Vagina (tissue), 2 donors: Measurements from ENCODE around the gene ENTREP1. TPM values are rescaled to one million over a fixed set of nuclear protein-coding genes. Genes with fewer than 3 reads are reported as not detected.

Experiments
- DNase-seq, 2 donors: peaks; one replicate each; pipeline ENCODE4 v3.0.0-alpha.2; 2017; ENCODE audit errors: extremely low spot score in 2 of 2
- H3K27ac ChIP-seq: fragments of 200-600 bp; sonication (generic); one replicate; pipeline ENCODE4 v1.5.1; 2019
- H3K27me3 ChIP-seq: fragments of 200-600 bp; sonication (generic); one replicate; pipeline ENCODE4 v1.5.1; 2019
- H3K36me3 ChIP-seq, 2 donors: fragments of 200-600 bp; sonication (generic); one replicate each; pipeline ENCODE4 v1.5.1; 2017 to 2019
- H3K4me1 ChIP-seq: fragments of 200-600 bp; sonication (generic); one replicate; pipeline ENCODE4 v1.5.1; 2019
- H3K4me3 ChIP-seq, 2 donors: fragments of 200-600 bp; sonication (generic); 1 replicate in 1 of 2; 2 replicates in 1 of 2; pipeline ENCODE4 v1.5.1; 2016 to 2019
- H3K9me3 ChIP-seq: fragments of 200-600 bp; sonication (generic); one replicate; pipeline ENCODE4 v1.5.1; 2019
- CTCF ChIP-seq, 3 experiments: fragments of 450-650 bp in 2 of 3; fragments of 200-600 bp in 1 of 3; sonication (generic) in 1 of 3; IDR thresholded peaks; one replicate each; pipeline ENCODE4 v1.5.1; 2017 to 2019; ENCODE audit warnings: antibody characterized with exemption in 3 of 3, mild to moderate bottlenecking in 2 of 3, moderate library complexity in 2 of 3
- POLR2A ChIP-seq, 2 donors: fragments of 450-650 bp; IDR thresholded peaks; one replicate each; pipeline ENCODE4 v1.6.1; 2017; ENCODE audit warnings: antibody characterized with exemption in 2 of 2, mild to moderate bottlenecking in 2 of 2, moderate library complexity in 2 of 2
- POLR2AphosphoS5 ChIP-seq, 2 donors: sonication (generic); formaldehyde crosslinking; IDR thresholded peaks; one replicate each; pipeline ENCODE4 v1.9.0; 2017; ENCODE audit warnings: antibody characterized with exemption in 2 of 2, mild to moderate bottlenecking in 2 of 2, low read depth in 1 of 2; ENCODE audit not compliant: insufficient read depth in 1 of 2
- intact Hi-C: fragments of 100-400 bp; cut with DNase I; formaldehyde crosslinking; loops from one replicate; pipeline ENCODE4 v1.15.1; 2023
- total RNA-seq: library from RNA; depleted of rRNA; stranded (reverse); fragments of >200 nt; gene quantifications from one replicate; pipeline ENCODE4 v1.2.3, GENCODE V29; 2016

The ENTREP1 gene
- total RNA-seq, 1 donor from 2014 or later, result 12.5 TPM

GRCh38 chr9:69347607-69348006 lies 22.6 kb downstream of the ENTREP1 start:
- Histone ChIP-seq H3K4me3 (no peak overlapping the region), H3K36me3 (no peaks in the 10 kb centered on the region), H3K9me3 (no peaks in the 10 kb centered on the region), H3K27me3 (no peaks in the 10 kb centered on the region), H3K4me1 (no peaks in the 10 kb centered on the region), H3K27ac (no peak overlapping the region)
- TF ChIP-seq POLR2A (IDR thresholded peaks at IDR 0.05), result no peak
- no peak for TF ChIP-seq CTCF (IDR thresholded peaks at IDR 0.05)
- no peak for TF ChIP-seq POLR2AphosphoS5 (IDR thresholded peaks at IDR 0.05; ENCODE audit: insufficient read depth in 1 of 2, low read depth in 1 of 2)
- intact Hi-C loops, result no loop called here
- DNase-seq, result no peak

GRCh38 chr9:69351227-69351626 lies 26.2 kb downstream of the ENTREP1 start:
- TF ChIP-seq POLR2AphosphoS5 (IDR thresholded peaks at IDR 0.05; ENCODE audit: insufficient read depth in 1 of 2, low read depth in 1 of 2) (no peak), CTCF (IDR thresholded peaks at IDR 0.05) (no peak), POLR2A (IDR thresholded peaks at IDR 0.05) (no peak)
- no peak overlapping the region for H3K4me3 ChIP-seq
- intact Hi-C loops, result no loop called here
- H3K27me3 ChIP-seq, result no peaks in the 10 kb centered on the region
- H3K9me3 ChIP-seq, result no peaks in the 10 kb centered on the region
- no peak for DNase-seq
- H3K36me3 ChIP-seq, result no peaks in the 10 kb centered on the region
- no peaks in the 10 kb centered on the region for H3K4me1 ChIP-seq
- no peak overlapping the region for H3K27ac ChIP-seq

- no peak overlapping the region for H3K27ac ChIP-seq
Observed at GRCh38 chr9:69355232-69355631, 30.2 kb downstream of the ENTREP1 start.

GRCh38 chr9:69357030-69357775 lies 32.2 kb downstream of the ENTREP1 start:
- TF ChIP-seq POLR2AphosphoS5 (IDR thresholded peaks at IDR 0.05; ENCODE audit: insufficient read depth in 1 of 2, low read depth in 1 of 2), result no peak
- no peak for TF ChIP-seq POLR2A (IDR thresholded peaks at IDR 0.05)
- TF ChIP-seq CTCF (IDR thresholded peaks at IDR 0.05), result no peak
- Histone ChIP-seq H3K4me3 (no peak overlapping the region), H3K4me1 (no peaks in the 10 kb centered on the region), H3K9me3 (no peaks in the 10 kb centered on the region), H3K36me3 (no peaks in the 10 kb centered on the region), H3K27ac (no peak overlapping the region), H3K27me3 (no peaks in the 10 kb centered on the region)
- intact Hi-C loops, result no loop called here
- no peak for DNase-seq

More at GRCh38 chr9:69355232-69355631, 30.2 kb downstream of the ENTREP1 start:
- Histone ChIP-seq H3K4me3 (no peak overlapping the region), H3K27me3 (no peaks in the 10 kb centered on the region), H3K4me1 (no peaks in the 10 kb centered on the region), H3K9me3 (no peaks in the 10 kb centered on the region), H3K36me3 (no peaks in the 10 kb centered on the region)
- no peak for TF ChIP-seq POLR2AphosphoS5 (IDR thresholded peaks at IDR 0.05; ENCODE audit: insufficient read depth in 1 of 2, low read depth in 1 of 2)
- no peak for TF ChIP-seq CTCF (IDR thresholded peaks at IDR 0.05)
- TF ChIP-seq POLR2A (IDR thresholded peaks at IDR 0.05), result no peak
- no peak for DNase-seq
- intact Hi-C loops, result no loop called here

GRCh38 chr9:69357821-69358220 lies 32.8 kb downstream of the ENTREP1 start:
- TF ChIP-seq CTCF (IDR thresholded peaks at IDR 0.05) (no peak), POLR2A (IDR thresholded peaks at IDR 0.05) (no peak), POLR2AphosphoS5 (IDR thresholded peaks at IDR 0.05; ENCODE audit: insufficient read depth in 1 of 2, low read depth in 1 of 2) (no peak)
- Histone ChIP-seq H3K27me3 (no peaks in the 10 kb centered on the region), H3K4me1 (no peaks in the 10 kb centered on the region), H3K9me3 (no peaks in the 10 kb centered on the region), H3K4me3 (no peak overlapping the region), H3K36me3 (no peaks in the 10 kb centered on the region), H3K27ac (no peak overlapping the region)
- intact Hi-C loops, result no loop called here
- no peak for DNase-seq
